Measurements from ENCODE around the gene NRXN3.

Gene NRXN3

GRCh38 chr14:78141590-78141989 lies 28.6 kb upstream of the NRXN3 start:
- Histone ChIP-seq H3K36me3 (ENCODE audit: low read length) (no peaks in the 10 kb centered on the region), H3K9ac (ENCODE audit: low read length) (no peak overlapping the region), H3K9me2 (replicated peaks; ENCODE audit: insufficient read depth, low read length) (no peaks in the 10 kb centered on the region), H3K4me3 (ENCODE audit: insufficient read depth, low read length, poor library complexity, severe bottlenecking) (no peak overlapping the region), H3K4me2 (ENCODE audit: low read depth, low read length, poor library complexity, severe bottlenecking) (no peak overlapping the region), H4K20me1 (ENCODE audit: low read depth, low read length) (no peaks in the 10 kb centered on the region), H3K27ac (ENCODE audit: low read depth, low read length) (no peak overlapping the region), H3K79me2 (ENCODE audit: insufficient read depth, low read length) (no peaks in the 10 kb centered on the region), H3K9me3 (ENCODE audit: insufficient read depth, low read length) (no peaks in the 10 kb centered on the region; the same call in 1 of the 2 replicates), H3K27me3 (ENCODE audit: low read length) (no peaks in the 10 kb centered on the region), H2AFZ (ENCODE audit: low read depth, low read length, severe bottlenecking) (no peak overlapping the region), H3F3A (ENCODE audit: insufficient read depth) (no peaks in the 10 kb centered on the region)
- TF ChIP-seq EZH2phosphoT487 (conservative IDR thresholded peaks at IDR 0.05; ENCODE audit: low read length) (no peak), CTCF (IDR thresholded peaks at IDR 0.05; ENCODE audit: insufficient read depth, low read length, poor library complexity, severe bottlenecking) (no peak)

GRCh38 chr14:78142998-78143397 lies 27.2 kb upstream of the NRXN3 start:
- Histone ChIP-seq H3K27me3 (ENCODE audit: low read length) (no peaks in the 10 kb centered on the region), H3F3A (ENCODE audit: insufficient read depth) (no peaks in the 10 kb centered on the region), H3K9me3 (ENCODE audit: insufficient read depth, low read length) (no peaks in the 10 kb centered on the region; the same call in 1 of the 2 replicates), H3K4me3 (ENCODE audit: insufficient read depth, low read length, poor library complexity, severe bottlenecking) (no peak overlapping the region), H4K20me1 (ENCODE audit: low read depth, low read length) (no peaks in the 10 kb centered on the region), H3K4me2 (ENCODE audit: low read depth, low read length, poor library complexity, severe bottlenecking) (no peak overlapping the region), H3K36me3 (ENCODE audit: low read length) (no peaks in the 10 kb centered on the region), H3K27ac (ENCODE audit: low read depth, low read length) (no peak overlapping the region), H3K9me2 (replicated peaks; ENCODE audit: insufficient read depth, low read length) (no peaks in the 10 kb centered on the region), H2AFZ (ENCODE audit: low read depth, low read length, severe bottlenecking) (no peak overlapping the region), H3K79me2 (ENCODE audit: insufficient read depth, low read length) (no peaks in the 10 kb centered on the region), H3K9ac (ENCODE audit: low read length) (no peak overlapping the region)
- no peak for TF ChIP-seq EZH2phosphoT487 (conservative IDR thresholded peaks at IDR 0.05; ENCODE audit: low read length)

- no peaks in the 10 kb centered on the region for H3K9me2 ChIP-seq (replicated peaks; ENCODE audit: insufficient read depth, low read length)
- no peaks in the 10 kb centered on the region for H4K20me1 ChIP-seq (ENCODE audit: low read depth, low read length)
- TF ChIP-seq CTCF (IDR thresholded peaks at IDR 0.05; ENCODE audit: insufficient read depth, low read length, poor library complexity, severe bottlenecking) = no peak
- no peak overlapping the region for H3K4me3 ChIP-seq (ENCODE audit: insufficient read depth, low read length, poor library complexity, severe bottlenecking)
- H3K36me3 ChIP-seq (ENCODE audit: low read length) = no peaks in the 10 kb centered on the region
- no peaks in the 10 kb centered on the region for H3K79me2 ChIP-seq (ENCODE audit: insufficient read depth, low read length)
- no peak overlapping the region for H2AFZ ChIP-seq (ENCODE audit: low read depth, low read length, severe bottlenecking)
- H3F3A ChIP-seq (ENCODE audit: insufficient read depth) = no peaks in the 10 kb centered on the region
- no peak overlapping the region for H3K9ac ChIP-seq (ENCODE audit: low read length)
- no peak overlapping the region for H3K4me2 ChIP-seq (ENCODE audit: low read depth, low read length, poor library complexity, severe bottlenecking)
- no peaks in the 10 kb centered on the region; the same call in 1 of the 2 replicates for H3K9me3 ChIP-seq (ENCODE audit: insufficient read depth, low read length)
- no peak overlapping the region for H3K27ac ChIP-seq (ENCODE audit: low read depth, low read length)
- H3K27me3 ChIP-seq (ENCODE audit: low read length) = no peaks in the 10 kb centered on the region
Measured at GRCh38 chr14:78143489-78144145, 26.6 kb upstream of the NRXN3 start.

- Histone ChIP-seq H3K36me3 (ENCODE audit: low read length) (no peaks in the 10 kb centered on the region), H3K27me3 (ENCODE audit: low read length) (no peaks in the 10 kb centered on the region), H3K9me2 (replicated peaks; ENCODE audit: insufficient read depth, low read length) (no peaks in the 10 kb centered on the region), H3K9me3 (ENCODE audit: insufficient read depth, low read length) (no peaks in the 10 kb centered on the region), H3K4me3 (ENCODE audit: insufficient read depth, low read length, poor library complexity, severe bottlenecking) (no peak overlapping the region), H2AFZ (ENCODE audit: low read depth, low read length, severe bottlenecking) (no peak overlapping the region), H3K4me2 (ENCODE audit: low read depth, low read length, poor library complexity, severe bottlenecking) (no peak overlapping the region), H4K20me1 (ENCODE audit: low read depth, low read length) (no peaks in the 10 kb centered on the region), H3K79me2 (ENCODE audit: insufficient read depth, low read length) (no peaks in the 10 kb centered on the region), H3F3A (ENCODE audit: insufficient read depth) (no peaks in the 10 kb centered on the region), H3K27ac (ENCODE audit: low read depth, low read length) (no peak overlapping the region), H3K9ac (ENCODE audit: low read length) (no peak overlapping the region)
- TF ChIP-seq EZH2phosphoT487 (conservative IDR thresholded peaks at IDR 0.05; ENCODE audit: low read length) = no peak
- no peak for TF ChIP-seq CTCF (IDR thresholded peaks at IDR 0.05; ENCODE audit: insufficient read depth, low read length, poor library complexity, severe bottlenecking)
Measured at GRCh38 chr14:78152201-78153063, 17.7 kb upstream of the NRXN3 start.
